Measurements from ENCODE around the gene TRAPPC11.

DNA sequence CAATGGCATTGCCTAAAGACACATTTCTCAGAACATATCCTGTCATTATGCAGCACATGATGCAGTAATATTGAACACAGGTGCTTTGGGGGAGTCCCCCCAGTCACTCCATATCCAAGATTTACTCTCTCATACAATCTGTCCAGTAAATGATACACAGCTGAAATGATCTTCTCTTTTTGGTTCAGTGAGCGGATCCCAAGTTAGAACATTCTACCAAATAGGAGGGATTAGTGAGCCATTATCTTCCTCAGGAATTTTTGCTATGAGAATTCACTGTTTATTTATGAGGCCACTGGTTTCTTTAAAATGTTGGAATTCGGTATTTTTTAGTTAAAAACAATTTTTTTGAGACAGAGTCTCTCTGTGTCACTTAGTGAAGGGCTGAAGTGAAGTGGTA lies 96.5 kb downstream of the TRAPPC11 start:
- TF ChIP-seq, protein P1, sequence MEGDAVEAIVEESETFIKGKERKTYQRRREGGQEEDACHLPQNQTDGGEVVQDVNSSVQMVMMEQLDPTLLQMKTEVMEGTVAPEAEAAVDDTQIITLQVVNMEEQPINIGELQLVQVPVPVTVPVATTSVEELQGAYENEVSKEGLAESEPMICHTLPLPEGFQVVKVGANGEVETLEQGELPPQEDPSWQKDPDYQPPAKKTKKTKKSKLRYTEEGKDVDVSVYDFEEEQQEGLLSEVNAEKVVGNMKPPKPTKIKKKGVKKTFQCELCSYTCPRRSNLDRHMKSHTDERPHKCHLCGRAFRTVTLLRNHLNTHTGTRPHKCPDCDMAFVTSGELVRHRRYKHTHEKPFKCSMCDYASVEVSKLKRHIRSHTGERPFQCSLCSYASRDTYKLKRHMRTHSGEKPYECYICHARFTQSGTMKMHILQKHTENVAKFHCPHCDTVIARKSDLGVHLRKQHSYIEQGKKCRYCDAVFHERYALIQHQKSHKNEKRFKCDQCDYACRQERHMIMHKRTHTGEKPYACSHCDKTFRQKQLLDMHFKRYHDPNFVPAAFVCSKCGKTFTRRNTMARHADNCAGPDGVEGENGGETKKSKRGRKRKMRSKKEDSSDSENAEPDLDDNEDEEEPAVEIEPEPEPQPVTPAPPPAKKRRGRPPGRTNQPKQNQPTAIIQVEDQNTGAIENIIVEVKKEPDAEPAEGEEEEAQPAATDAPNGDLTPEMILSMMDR (IDR thresholded peaks at IDR 0.05): no peak
- TF ChIP-seq POLR2A (IDR thresholded peaks at IDR 0.05) (no peak), POLR2AphosphoS5 (IDR thresholded peaks at IDR 0.05) (no peak), EP300 (IDR thresholded peaks at IDR 0.05) (no peak)

All from stomach (tissue), 4 donors.